NOMO-1 treated with DMSO at 0.1 percent for 48 hours (cell line): ENCODE results near the gene SAE1.
"Not testable (repeated sequence)": the region's sequence is repeated elsewhere in the genome, so short reads cannot be mapped to it uniquely, and the experiment has no call there.

Experiments
- DNase-seq: peaks from one replicate; lab custom pipeline; 2025; ENCODE audit not compliant: unreplicated experiment; lab: John Stamatoyannopoulos, UW

Gene SAE1

DNA sequence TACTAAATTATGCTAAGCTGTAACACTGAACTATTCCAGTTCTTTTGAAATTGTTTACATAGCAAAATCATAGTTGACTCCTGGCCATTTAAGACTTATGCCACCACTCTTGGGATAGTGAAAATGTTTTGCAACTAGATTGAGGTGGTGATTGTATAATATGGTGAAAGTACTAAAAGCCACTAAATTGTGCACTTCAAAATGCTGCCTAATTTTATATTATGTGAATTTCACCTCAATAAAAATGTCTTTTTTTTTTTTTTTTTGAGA is 5.0 kb upstream of the SAE1 start:
- no peak for DNase-seq

DNA sequence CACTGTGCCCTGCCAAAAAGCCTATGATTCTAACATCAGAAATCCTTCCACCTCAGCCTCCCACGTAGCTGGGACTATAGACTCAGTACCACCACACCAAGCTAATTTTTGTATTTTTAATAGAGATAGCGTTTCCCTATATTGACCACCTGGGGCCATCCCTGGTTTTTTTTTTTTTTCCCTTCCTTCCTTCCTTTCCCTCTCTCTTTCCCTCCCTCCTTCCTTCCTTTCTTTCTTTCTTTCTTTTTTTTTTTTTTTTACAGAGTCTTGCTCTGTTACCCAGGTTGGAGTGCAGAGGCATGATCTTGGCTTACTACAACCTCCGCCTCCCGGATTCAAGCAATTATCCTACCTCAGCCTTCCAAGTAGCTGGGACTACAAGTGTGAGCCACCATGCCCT is 1.1 kb upstream of the SAE1 start:
- no peak for DNase-seq

DNA sequence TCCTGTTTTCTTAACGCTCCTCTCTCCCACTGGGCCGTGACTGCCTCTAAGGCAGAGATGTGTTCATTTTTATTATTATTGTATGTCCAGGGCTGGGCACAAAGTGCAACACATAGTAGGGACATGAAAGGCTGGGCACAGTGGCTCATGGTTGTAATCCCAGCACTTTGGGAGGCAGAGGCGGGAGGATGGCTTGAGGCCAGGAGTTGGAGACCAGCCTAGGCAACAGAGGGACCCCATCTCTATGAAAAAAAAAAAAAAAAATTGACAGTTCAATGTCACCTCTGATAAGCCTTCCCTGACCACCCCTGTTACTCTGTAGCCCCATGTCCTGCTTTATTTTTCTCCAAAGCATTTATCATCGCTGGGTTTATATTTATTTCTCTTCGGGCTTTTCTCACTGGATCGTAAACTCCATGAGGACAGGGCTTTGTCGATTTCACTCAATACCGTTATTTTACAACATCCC is 481 bp upstream of the SAE1 start:
- DNase-seq, result no peak

DNA sequence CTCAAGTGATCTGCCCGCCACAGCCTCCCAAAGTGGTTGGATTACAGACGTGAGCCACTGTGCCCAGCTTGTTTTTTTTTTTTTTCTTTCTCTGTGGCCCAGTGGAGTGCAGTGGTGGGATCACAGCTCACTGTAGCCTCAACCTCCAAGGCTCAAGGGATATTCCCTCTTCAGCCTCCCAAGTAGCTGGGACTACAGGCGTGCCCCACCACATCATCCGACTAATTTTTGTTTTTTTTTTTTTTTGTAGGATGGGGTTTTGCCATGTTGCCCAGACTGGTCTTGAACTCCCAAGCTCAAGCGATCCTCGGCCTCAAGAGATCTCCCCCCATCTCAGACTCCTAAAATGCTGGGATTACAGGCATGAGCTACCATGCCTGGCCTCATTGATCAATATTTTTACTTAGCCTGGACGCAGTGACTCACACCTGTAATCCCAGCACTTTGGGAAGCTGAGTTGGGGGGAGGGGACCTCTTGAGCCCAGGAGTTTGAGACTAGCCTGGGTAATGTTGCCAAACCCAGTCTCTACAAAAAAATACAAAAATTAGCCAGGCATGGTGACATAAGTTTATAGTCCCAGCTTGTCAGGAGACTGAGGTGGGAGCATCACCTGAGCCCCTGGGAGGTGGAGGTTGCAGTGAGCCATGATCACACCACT is 1.7 kb downstream of the SAE1 start:
- DNase-seq, result no peak

DNA sequence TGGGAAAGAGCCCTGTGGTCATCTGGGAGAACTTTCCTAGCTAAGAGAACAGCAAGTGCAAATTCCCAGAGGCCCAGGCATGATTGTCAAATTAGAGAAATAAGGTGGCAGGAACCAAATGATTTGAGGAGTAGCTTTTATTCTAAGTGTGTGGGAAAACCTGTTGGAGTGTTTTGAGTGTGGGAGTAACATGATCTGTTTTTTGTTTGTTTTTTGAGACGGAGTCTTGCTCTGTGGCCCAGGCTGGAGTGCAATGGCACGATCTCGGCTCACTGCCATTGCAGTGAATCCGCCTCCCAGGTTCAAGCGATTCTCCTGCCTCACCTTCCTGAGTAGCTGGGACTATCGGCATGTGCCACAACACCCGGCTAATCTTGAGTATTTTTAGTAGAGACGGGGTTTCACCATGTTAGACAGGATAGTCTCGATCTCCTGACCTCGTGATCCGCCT is 2.4 kb downstream of the SAE1 start:
- DNase-seq, result no peak

DNA sequence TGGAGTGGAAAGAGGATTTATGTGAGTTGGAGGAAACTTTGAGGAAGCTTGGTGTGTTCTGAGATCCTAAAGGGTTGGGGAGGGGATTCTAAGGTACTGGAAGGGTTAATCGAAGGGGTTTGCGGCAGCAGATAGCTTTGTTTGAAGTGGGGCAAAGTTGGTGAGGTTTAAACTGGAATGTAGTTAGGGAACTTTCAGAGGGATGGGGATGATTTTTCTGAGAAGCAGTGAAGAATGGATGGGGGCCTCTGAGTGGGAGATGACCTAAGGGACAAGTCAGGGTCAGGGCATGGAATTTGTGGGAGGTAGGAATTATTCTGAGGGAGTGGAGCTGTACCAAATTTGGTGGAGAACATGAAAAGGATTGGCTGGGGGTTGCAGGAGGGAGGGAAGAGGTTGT is 3.9 kb downstream of the SAE1 start:
- DNase-seq, result no peak

DNA sequence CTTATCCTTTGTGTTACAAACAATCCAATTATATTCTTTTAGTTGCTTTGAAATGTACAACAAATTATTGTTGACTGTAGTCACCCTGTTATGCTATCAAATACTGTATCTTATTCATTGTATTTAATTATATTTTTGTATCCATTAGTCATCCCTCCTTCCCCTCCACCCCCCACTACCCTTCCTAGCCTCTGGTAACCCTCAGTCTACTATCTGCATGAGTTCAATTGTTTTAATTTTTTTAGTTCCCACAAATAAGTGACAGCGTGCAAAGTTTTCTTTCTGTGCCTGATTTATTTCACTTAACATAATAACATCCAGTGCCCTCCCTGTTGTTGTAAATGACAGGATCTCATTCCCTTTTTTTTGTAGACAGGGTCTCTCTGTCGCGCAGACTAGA is 4.5 kb downstream of the SAE1 start:
- DNase-seq, result no peak

DNA sequence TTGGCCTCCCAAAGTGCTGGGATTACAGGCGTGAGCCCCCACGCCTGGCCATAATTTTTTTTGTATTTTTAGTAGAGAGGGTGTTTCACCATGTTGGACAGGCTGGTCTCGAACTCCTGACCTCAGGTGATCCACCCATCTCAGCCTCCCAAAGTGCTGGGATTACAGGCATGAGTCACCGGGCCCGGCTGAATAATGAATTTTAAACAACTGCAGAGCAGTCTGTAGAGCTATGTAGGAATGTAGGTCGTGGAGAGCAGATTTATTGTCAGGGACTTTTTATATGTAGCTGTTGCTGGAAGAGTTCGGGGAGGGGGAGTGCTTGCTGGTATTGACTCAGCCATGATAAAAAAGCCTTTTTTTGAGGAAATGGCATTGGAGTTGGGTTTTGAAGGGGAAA is 10.6 kb downstream of the SAE1 start:
- DNase-seq, result not testable (repeated sequence)

DNA sequence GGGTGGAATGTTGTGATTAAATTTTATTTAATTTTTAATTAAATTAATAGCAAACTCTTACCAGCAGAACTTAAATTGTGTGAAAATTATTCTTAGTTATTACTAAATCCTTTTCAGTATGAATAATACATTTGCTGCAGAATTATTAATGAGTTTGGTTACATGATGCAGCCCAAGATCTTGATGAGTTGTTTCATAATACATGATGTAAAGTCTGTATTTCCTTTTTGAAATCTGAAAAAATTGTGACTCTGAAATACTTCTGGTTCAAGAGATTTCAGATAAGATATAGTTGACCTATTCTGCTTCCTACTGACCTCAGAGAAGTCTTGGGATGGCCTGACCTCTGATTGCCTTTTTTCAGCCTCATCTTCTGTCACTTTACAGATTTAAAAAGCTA is 11.1 kb downstream of the SAE1 start:
- no peak for DNase-seq

DNA sequence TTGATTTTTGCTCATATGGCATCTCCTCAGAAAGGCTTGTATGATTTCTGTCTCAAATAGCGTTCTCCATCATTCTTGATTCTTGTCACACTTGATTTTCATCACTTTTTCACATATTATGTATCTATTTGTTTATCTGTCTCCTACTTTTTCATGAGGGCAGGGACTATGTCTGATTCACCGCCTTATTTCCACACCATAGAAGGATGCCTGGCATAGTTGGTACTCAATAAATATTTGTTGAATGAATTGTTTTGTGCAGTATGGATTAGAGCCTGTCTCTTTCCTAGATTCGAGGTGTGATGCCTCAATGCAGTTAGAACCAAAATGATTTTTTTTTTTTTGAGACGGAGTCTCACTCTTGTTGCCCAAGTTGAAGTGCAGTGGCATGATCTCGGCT is 12.1 kb downstream of the SAE1 start:
- no peak for DNase-seq

DNA sequence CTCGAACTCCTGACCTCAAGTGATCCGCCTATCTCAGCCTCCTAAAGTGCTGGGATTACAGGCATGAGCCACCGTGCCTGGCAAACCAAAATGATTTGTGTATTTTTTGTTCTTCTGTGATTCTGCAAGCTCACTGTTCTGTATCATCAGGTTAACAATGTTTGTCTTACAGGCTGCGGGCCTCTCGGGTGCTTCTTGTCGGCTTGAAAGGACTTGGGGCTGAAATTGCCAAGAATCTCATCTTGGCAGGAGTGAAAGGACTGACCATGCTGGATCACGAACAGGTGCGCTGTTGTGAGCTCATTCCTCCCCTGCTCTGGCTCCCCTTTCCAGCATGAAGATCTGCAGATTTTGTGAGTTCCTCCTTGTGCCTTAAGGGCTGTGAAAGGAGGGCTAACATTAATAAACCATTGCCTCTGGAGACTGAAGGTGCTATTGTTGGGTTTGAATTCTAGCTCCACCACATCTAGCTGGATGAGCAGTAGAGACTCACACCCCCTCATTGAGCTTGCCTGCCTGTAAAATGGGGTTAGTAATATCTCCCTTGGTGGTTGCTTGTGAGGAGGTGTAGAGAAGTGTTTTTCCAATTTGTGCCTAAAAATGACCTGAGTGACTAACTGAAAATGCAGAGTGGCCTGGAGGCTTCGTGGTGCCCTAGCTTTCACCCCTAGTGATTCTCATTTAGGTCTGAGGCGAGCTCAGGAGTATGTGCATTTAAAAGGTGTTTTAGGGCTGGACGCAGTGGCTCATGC is 12.9 kb downstream of the SAE1 start:
- DNase-seq, result no peak

DNA sequence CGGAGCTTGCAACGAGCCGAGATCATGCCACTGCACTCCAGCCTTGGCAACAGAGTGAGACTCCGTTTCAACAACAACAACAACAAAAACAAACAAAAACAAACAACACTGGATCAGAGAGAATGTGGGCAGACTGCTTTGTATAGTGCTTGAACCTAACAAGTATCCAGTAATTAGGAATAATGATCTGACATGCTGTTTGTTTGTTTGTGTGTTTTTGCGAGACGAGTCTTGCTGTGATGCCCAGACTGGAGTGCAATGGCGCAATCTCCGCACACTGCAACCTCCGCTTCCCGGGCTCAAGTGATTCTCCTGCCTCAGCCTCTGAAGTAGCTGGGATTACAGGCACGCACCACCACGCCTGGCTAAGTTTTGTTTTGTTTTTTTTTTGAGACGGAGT is 14.0 kb downstream of the SAE1 start:
- DNase-seq, result no peak

DNA sequence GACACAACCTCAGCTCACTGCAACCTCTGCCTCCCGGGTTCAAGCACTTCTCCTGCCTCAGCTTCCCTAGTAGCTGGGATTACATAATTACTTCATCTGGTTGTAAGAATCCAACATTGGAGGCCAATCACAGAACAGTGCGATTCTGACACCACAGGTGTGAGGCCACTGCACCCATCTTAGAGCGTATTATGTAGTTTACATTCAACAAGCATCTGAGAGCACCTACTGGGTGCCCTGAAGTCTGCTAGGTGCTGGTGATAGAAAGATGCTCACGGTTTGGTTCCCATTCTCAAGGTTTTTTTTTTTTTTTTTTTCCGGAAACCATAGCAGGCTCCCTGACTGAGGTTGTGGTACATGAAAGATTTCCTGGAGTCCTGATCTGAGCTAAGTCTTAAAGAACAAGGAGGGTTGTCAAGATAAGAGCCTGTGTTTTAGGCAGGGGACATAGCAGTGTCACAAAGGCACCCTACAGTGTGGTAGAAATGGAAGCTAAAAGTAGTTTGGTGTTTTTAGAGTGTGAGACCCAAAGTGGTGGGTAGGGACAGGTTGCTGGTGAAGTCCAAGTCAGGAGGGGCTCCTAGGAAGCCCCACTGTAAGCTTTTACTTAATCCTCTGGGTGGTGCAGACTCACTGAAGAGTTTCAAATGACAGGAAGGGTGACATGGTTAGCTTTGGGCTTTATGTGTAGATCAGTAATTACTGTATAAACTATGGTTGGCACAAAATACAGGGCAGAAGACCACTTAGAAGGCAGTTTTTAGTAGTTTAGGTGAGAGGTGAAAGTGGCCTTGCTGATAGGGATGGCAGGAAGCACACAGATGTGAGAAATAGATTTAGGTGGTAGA is 15.2 kb downstream of the SAE1 start:
- no peak for DNase-seq

DNA sequence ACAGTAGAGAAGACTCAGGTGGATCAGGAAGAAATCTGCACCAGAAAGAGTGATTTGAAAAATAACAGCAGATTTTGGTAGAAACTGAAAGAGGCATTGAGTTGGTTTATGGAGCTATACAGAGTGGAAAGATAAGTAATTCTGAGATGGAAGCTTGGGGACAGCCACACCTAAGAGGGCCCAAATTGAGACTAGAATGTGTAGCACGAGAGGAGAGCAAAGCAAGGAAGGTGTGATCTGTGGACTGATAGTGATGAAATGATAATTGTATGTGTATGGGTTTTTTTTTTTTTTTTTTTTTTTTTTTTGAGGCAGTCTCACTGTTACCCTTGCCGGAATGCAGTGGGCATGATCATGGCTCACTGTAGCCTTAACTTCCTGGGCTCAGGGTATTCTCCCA is 16.3 kb downstream of the SAE1 start:
- no peak for DNase-seq

DNA sequence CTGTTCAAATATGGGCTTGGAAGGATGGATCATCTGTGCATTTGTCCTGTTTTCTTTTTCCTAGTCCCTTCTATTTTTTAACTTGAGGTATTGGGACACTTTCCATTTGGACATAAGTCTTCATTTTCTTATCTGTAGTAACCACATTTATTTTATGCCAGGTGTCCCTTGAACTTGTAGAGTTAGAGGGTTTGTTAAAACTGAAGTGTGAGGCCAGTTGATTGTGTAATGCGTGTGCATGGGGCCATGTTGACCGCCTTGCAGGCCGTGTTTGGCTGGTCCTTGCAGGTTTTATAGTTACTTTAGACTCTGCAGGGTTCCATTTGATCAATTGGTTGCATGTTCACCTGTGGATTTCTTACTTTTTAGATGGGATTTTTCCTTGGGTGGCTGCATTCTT is 21.0 kb downstream of the SAE1 start:
- no peak for DNase-seq

DNA sequence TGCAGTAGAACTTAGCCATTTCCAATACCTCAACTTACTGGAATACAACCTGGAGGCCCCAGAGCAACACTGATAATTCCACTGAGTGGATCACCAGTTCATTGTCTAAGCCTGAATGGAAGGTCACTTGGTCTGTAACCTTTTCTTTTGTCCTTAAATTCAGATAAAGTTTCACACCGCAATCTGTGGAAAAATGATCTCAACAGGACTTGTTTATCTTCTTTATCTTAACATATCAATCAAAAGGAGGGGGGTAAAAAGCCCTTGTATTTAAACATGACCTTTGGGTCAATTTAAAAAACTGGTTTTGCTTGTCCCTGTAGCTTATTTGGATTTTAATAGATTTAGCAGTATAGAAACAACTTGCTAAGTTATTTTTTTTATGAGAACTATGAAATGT is 21.6 kb downstream of the SAE1 start:
- DNase-seq, result no peak

DNA sequence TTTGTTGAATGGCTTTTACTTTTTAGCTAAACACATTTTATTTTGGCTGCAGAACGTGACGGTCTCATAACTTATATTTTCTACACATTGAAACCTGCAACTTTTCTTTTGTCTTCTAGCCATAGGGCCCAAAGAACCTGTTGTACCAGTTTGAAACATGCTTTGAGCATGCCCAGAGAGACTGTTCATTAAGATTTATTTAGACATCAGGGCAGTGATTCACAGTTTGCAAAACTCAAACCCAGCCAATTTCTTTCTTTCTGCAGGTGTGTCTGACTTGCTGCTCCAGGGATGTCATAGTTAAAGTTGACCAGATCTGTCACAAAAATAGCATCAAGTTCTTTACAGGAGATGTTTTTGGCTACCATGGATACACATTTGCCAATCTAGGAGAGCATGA is 22.0 kb downstream of the SAE1 start:
- DNase-seq, result no peak

DNA sequence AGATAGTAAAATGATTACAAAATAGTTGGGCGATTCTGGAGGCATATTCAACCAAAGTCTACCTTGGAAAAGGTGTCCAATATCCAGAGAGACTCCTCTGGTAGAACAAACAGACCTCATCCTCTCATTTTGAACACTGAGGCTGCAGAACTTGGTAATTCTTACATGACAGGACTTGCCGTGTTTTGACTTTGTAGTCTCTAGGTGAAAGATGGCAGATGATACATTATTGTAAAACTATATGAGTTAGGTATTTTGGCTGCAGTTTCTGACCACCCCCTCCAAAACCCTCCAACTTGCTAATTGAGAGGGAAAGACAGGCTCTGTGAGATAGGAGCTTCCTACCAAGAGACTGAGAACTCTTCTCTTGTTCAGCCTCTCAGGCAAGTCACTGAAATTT is 22.6 kb downstream of the SAE1 start:
- no peak for DNase-seq

DNA sequence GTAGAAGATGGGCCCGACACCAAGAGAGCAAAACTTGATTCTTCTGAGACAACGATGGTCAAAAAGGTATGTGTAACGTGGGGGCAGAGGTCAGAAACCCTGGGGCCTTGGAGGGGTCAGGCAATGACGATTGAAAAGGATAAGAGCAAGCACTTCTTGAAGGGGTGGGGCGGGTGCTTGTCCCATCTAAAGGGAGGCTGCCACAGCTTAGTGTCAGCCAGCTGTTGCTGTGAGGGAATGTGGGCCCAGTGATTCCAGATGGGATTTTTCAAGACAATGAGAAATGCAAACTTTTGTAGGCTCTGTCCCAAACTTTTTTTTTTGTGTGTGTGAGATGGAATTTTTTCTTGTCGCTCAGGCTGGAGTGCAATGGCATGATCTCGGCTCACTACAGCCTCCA is 24.5 kb downstream of the SAE1 start:
- DNase-seq, result no peak

DNA sequence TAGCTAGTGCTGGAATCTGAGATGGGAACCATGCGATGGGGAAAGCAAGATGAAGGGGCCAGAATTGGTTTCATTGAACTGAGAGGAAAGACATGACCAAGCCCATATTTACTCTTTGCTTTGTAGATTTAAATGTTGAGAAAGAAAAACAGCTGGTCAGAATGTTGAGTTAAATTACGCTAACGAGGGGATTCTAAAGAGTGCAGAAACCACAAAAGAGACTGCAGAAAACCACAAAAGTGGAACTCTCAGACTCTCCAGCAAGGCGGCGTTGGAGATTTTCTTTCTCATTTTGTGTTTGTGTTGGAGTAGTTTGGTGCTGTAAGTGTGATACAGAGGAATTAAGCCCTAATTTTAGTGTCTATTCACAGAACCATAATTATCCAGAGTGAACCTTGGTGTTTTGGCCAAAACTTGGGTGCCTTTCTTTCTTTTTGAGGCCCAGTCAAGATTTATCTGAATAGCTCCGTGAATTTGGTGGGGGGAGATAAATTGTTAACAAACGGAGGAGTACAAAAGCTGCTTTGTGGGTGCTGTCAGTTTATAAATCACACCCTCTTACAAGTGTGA is 26.3 kb downstream of the SAE1 start:
- peak; percentile 88 for DNase-seq

DNA sequence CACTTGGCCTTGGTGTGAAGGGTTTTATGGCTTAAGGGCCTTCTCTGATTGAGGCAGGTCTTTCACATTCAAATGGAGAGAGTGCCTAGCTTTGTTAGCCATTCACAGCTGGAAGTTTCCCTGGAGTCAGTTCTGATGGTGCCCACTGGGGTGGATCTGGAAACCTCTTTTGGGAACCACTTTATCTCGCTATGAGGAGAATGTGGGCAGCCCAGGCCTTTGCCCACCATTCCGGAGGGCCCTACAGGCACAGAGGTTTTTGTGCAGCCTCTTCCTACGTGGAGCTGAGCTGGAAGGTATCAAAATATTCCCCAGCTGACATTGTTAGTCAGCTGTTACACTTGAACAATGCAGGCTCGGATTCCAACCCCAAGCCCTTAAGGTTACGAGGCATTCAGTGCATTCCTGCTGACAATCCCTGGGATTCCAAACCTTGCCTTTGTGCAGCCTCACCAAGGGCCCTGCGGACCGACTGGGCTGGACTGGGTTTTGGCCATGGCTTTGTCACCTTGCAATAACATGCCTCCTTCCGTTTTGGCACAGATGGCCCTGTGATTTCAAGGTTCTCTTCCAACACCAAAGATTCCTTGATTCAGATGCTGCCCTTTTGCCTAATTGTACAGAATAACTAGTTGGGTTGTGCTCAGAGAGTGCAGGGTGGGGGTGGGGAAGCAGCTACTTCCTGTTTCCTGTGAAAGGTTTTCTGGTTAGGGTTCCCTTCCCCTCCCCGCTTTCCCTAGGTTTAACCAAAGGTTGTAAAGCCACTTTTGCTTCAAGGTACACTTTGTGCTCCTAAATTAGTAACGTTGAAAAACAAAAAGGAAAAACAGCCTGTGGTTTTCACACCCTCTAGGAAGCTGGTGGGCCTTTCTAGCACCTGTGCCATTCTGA is 27.0 kb downstream of the SAE1 start:
- peak; percentile 56 for DNase-seq
